22Rv1 (cell line): ENCODE data around the gene BCL11B.

ENCODE experiments used
- H3K27ac ChIP-seq: fragments of 450-650 bp; 2 replicates; pipeline ENCODE4 v1.5.1; 2017
- CTCF ChIP-seq: fragments of 450-650 bp; IDR thresholded peaks from 2 replicates; pipeline ENCODE4 v1.5.1; 2017; ENCODE audit warnings: mild to moderate bottlenecking
- ZFX ChIP-seq: fragments of 450-650 bp; IDR thresholded peaks from 2 replicates; pipeline ENCODE4 v1.6.1; 2017; ENCODE audit warnings: antibody characterized with exemption, borderline replicate concordance

Gene BCL11B

GRCh38 chr14:99168330-99168729 is 103.7 kb downstream of the BCL11B start:
- H3K27ac ChIP-seq: no peak overlapping the region
- TF ChIP-seq CTCF (no peak), ZFX (no peak)

- H3K27ac ChIP-seq: no peak overlapping the region
- TF ChIP-seq ZFX: no peak
- TF ChIP-seq CTCF: no peak
Measured at GRCh38 chr14:99166506-99166905, 105.5 kb downstream of the BCL11B start.

- TF ChIP-seq CTCF (no peak), ZFX (no peak)
- no peak overlapping the region for H3K27ac ChIP-seq
Measured at GRCh38 chr14:99164712-99165111, 107.3 kb downstream of the BCL11B start.

- no peak for TF ChIP-seq ZFX
- no peak for TF ChIP-seq CTCF
- H3K27ac ChIP-seq: no peak overlapping the region
Measured at GRCh38 chr14:99163446-99163845, 108.6 kb downstream of the BCL11B start.

GRCh38 chr14:99159341-99160340 is 112.4 kb downstream of the BCL11B start:
- TF ChIP-seq CTCF: no peak
- no peak for TF ChIP-seq ZFX
- no peak overlapping the region for H3K27ac ChIP-seq

GRCh38 chr14:99158646-99159165 is 113.3 kb downstream of the BCL11B start:
- H3K27ac ChIP-seq: no peak overlapping the region
- TF ChIP-seq CTCF: no peak
- no peak for TF ChIP-seq ZFX

- no peak overlapping the region for H3K27ac ChIP-seq
- no peak for TF ChIP-seq CTCF
- TF ChIP-seq ZFX: no peak
Measured at GRCh38 chr14:99158150-99158549, 113.8 kb downstream of the BCL11B start.
